Measurements from ENCODE around the gene IL10.

GRCh38 chr1:206812471-206812870, 40.2 kb upstream of the IL10 start:
- TF ChIP-seq POLR2AphosphoS5 (IDR thresholded peaks at IDR 0.05; ENCODE audit: borderline replicate concordance, low read depth, low read length) (no peak), EZH2 (IDR thresholded peaks at IDR 0.05) (no peak), FOXP2 (optimal IDR thresholded peaks at IDR 0.05; ENCODE audit: control extremely low read depth, extremely low read length, insufficient read depth) (no peak)
